ENCODE results near the gene MAEA.
"Not testable (repeated sequence)": the region's sequence is repeated elsewhere in the genome, so short reads cannot be mapped to it uniquely, and the experiment has no call there.

Gene MAEA

GRCh38 chr4:1367230-1367935 lies 77.7 kb downstream of the MAEA start:
- no peak for DNase-seq (ENCODE audit: low read depth)

DNA sequence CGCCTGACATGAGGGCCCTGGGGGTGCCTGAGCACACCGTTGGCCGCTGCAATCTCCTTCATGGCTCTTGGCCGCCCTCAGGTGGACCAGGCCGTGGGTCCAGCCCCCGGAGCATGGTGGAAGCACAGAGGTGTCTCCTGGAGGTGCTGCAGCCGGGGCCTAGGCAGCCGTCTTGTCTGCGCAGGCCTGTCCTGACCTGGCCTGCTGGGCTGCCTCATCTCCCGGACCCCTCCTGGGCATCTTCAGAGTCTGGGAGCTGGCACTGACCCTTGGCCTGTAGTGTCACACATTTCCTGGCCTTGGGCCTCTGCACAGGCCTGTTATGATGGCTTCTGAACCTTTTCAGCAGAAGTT lies 78.2 kb downstream of the MAEA start:
- DNase-seq (ENCODE audit: low read depth) = no peak

DNA sequence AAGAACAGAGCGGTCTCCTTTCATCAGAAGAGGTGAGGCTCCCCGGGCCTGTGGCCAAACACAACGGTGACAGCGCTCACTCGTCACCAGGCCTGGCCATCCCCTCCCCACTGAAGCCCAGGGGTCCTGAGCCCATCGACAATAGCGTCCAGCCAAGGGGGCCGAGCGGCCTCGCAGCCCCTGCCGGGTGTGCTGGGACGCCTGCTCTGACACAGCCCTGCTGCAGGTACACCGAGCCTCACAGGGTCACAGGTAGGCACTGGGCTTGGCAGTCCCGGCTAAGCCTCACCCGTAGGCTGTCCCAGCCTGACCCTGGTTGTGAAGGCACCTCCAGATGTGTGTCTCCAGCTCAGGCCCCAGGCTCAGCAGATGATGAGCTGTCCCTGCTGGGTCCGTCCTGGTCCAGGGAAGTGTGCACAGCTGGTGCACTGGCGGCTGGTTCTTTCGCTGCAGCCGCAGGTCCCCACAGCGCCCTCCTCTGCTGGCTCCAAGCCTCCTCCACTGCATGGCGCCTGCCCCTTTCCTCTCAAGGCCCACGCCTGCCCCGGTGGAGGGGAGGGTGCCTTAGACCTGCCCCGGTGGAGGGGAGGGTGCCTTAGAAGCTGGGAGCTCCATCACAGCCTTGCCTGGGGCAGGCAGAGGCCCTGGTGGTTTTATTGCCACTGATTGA lies 78.9 kb downstream of the MAEA start:
- DNase-seq (ENCODE audit: low read depth) = no peak

DNA sequence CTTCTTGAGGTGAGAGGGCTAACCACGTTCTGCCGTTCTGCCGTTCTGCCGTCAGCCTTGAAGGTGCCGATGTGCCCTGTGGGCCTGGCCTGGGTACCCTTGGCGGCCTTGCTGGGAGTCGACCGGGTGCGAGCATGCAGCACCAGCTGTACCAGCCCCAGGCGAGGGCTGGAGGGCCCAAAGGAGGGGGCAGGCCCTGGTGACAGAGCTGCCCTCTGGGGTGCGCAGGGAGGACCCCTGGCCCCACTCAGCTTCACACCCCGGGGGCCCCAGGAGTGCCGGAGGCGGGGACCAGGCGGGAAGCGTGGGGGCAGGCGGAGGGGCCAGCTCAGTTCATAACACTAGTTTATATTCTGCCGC lies 79.4 kb downstream of the MAEA start:
- DNase-seq (ENCODE audit: low read depth) = no peak

- no peak for DNase-seq (ENCODE audit: low read depth)
Observed at GRCh38 chr4:1369479-1370079, 79.9 kb downstream of the MAEA start.

- DNase-seq (ENCODE audit: low read depth) = no peak
Observed at GRCh38 chr4:1370321-1371124, 80.8 kb downstream of the MAEA start.

GRCh38 chr4:1371176-1372165 lies 81.8 kb downstream of the MAEA start:
- DNase-seq (ENCODE audit: low read depth) = no peak

- not testable (repeated sequence) for DNase-seq (ENCODE audit: low read depth)
Observed at GRCh38 chr4:1372576-1372975, 82.9 kb downstream of the MAEA start.

DNA sequence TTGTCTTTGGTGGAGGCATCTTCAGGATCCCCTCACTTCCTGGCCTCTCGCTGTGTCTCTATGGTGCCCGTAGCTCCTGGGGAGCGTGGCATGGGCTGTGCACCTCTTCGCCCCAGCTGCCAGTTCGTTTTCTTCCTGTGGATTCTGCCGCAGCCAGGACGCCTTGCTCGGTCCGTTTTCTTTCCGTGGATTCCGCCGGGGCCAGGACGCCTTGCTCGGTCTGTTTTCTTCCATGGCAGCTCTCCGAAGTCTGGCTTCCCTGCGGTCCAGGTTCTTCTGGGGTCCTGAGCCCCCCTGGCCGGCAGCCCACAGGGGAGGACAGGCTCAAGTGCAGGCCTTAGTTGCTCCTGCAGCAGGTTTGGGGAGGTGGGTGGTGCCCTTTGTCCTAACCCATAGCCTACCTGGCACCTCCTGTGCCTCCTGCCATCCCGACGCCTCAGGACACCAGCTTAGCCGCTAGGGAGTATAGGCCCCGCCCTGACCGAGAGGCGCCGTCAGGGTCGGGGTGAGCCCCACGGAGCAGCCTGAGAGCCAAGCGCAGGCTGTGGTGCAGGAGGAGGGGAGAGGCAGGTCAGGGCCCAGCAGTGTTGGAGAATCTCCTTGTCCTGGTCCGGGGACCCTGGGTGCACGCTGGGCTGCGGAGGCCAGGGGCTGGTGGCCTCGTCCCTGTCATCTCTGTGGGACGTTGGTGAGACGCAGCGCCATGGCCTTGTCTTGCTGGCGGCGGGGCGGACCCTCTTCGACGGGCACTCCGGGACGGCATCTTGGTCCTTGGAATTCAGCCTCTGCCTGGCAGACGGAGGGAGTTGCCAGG lies 84.4 kb downstream of the MAEA start:
- DNase-seq (ENCODE audit: low read depth) = no peak

- no peak for DNase-seq (ENCODE audit: low read depth)
Observed at GRCh38 chr4:1374706-1375045, 85.0 kb downstream of the MAEA start.

DNA sequence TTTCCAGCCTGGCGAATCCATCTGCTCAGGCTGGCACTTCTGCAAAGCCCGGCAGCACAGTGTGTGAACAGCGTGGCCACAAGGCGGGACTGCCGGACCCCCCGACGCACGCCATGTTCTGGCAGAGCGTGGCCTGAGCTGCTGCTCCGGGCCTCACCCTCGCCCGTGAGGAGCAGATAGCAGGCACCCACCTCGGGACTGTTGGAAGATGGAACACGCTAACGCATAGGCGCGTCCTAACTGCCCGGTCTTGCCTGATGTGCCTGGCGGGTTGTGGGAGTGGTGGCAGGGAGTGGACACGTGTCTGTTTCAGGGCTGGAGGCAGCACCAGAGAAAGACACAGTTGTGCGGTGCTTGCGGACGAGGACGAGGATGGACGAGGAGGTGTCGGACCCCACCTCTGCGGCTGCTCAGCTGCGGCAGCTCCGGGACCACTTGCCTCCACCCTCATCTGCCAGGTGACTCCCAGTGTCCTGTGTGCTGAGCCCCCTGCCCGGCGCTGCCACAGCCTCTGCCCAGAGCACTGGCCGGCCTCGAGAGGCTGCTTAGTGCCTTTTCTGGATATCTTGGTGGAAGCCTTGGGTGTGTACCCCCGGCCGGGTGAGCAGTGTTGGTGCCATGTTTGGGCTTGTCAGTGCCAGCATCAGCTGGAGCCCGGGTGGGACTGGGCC lies 85.5 kb downstream of the MAEA start:
- no peak for DNase-seq (ENCODE audit: low read depth)

DNA sequence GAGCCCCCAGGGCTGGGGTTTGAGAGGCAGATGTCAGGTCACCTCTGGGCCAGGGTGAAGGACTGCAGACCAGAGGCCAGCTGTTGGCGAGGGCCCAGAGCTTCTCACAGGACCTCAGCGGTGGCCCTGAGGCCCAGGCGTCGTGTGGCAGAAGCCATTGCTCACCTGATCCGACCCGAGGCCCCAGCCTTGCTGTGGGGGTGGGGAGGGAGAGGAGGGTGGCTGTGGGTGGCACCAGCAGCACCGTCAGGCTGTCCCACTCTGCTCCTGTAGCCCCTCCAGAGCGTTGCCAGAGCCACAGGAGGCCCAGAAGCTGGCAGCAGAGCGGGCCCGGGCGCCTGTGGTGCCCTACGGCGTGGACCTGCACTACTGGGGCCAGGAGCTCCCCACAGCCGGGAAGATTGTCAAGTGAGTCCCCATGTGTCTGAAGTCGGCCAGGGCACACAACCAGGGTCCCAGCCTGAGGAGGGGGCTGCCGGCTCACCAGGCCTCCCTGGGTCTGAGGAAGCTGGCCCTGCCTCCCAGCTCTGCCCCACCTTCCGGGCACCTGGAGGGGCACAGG lies 86.2 kb downstream of the MAEA start:
- no peak for DNase-seq (ENCODE audit: low read depth)

GRCh38 chr4:1376391-1376840 lies 86.7 kb downstream of the MAEA start:
- no peak for DNase-seq (ENCODE audit: low read depth)

DNA sequence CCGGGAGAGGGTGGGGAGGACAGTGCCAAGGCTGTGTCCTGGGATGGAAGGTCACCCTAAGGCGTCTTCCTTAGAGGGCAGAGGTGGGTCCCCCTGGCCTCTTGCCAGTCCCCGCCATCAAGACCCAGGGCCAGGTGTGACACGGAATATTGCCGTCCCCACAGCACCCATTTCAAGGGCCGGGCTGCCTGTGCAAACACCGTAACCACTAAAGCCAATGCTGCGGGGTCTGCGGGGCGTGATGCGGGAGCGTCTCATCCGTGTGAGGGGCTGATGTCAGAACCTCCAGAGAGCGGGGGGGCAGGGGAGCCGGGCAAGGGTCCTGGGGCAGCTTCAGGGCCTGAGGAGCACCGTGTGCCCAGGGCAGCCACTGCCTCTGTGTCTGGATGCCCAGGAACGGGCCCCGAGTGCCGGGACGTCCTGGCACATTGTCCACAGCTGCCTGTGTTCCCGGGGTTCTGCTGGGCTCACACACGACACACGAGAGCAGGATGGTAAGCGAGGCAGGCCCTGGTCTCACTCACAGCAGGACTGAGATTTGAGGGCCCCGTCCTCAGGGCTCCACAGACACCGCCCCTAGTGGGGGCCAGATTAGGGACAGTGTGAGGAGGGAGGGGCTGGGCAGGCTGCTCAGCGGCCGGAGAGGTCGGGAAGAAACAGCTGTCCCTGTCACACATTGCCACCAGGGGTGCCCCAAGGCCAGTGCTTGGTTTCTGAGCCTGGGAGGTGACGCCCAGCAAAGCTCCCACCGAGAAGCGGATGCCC lies 87.3 kb downstream of the MAEA start:
- DNase-seq (ENCODE audit: low read depth) = no peak

DNA sequence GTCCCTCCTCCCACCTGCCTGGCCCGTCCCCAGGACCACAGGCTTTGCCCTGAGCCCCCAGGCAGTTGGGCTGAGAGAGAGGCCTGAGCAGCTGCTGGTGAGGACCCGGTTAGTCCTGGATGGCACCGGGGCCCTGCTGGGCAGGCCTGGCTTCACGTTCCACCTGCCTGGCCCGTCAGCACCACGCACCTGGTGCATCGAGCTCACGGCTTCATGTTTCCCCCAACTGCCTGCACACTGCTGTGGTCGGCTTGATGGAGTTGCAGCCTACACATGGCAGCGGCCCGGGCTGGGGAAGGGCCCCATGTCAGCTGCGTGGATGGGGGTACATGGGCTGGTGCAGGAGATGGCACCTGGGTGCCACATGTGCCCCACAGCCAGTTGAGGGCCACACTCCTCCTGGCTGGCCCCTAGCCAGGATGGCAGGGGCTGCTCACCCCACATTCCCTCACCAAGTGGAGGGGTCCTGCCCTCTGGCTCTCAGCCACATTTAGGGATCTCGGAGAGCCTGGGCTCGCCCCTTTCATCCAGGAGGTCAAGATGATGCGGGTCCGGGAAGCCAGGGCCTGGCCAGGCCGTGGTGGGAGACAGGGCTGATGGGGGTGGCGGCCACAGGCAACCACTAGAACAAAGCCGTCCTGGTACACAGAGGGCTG lies 88.0 kb downstream of the MAEA start:
- DNase-seq (ENCODE audit: low read depth) = no peak

GRCh38 chr4:1378559-1379231 lies 89.0 kb downstream of the MAEA start:
- no peak for DNase-seq (ENCODE audit: low read depth)

- no peak for DNase-seq (ENCODE audit: low read depth)
Observed at GRCh38 chr4:1379351-1379781, 89.7 kb downstream of the MAEA start.

DNA sequence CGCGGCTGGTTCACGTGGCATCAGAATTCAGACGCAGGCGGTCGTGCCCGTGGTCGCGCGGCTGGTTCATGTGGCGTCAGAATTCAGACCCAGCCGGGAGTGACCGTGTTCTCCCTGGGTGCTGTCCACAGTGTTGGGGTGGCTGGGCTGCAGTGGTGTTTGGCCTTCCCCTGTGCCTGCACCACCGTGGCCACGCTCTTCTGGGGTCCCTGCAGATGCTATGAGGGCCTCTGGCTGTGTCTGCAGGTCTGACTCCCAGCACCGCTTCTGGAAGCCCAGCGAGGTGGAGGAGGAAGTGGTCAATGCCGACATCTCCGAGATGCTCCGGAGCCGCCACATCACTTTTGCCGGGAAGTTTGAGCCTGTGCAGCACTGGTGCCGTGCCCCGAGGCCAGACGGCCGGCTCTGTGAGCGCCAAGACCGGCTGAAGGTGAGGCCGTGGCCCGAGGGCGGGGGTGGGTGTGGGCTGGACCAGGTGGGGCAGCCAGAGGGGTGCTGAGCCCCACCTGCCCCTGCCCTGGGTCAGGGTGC lies 90.2 kb downstream of the MAEA start:
- no peak for DNase-seq (ENCODE audit: low read depth)

All from T-helper 22 cell (primary cell).